Smooth muscle cell (in vitro differentiated cells): ENCODE data around the gene PNPLA3. TPM values are rescaled to one million over a fixed set of nuclear protein-coding genes. Genes with fewer than 3 reads are reported as not detected.

Source experiments
- DNase-seq: peaks from one replicate; lab custom pipeline; 2025; ENCODE audit not compliant: unreplicated experiment; lab: John Stamatoyannopoulos, UW
- H2AFZ ChIP-seq: fragments of 200-600 bp; sonication (generic); 2 replicates; pipeline ENCODE4 v1.6.0; 2016; ENCODE audit warnings: antibody characterized with exemption, low read depth, mild to moderate bottlenecking
- H3F3A ChIP-seq: fragments of 200-600 bp; sonication (generic); 2 replicates; pipeline ENCODE4 v1.6.0; 2017; ENCODE audit warnings: antibody characterized with exemption, low read depth
- H3K27ac ChIP-seq: fragments of 200-600 bp; sonication (generic); 2 replicates; pipeline ENCODE4 v1.5.1; 2016; ENCODE audit warnings: low read depth, mild to moderate bottlenecking
- H3K27me3 ChIP-seq: fragments of 200-600 bp; sonication (generic); 2 replicates; pipeline ENCODE4 v1.6.1; 2016; ENCODE audit warnings: low read depth, mild to moderate bottlenecking
- H3K36me3 ChIP-seq: fragments of 200-600 bp; sonication (generic); 2 replicates; pipeline ENCODE4 v1.5.1; 2016; ENCODE audit warnings: low read depth
- H3K4me1 ChIP-seq: fragments of 200-600 bp; sonication (generic); 2 replicates; pipeline ENCODE4 v1.5.1; 2016; ENCODE audit warnings: low read depth
- H3K4me2 ChIP-seq: fragments of 200-600 bp; sonication (generic); 2 replicates; pipeline ENCODE4 v1.6.0; 2016; ENCODE audit warnings: mild to moderate bottlenecking
- H3K4me3 ChIP-seq: fragments of 200-600 bp; sonication (generic); 2 replicates; pipeline ENCODE4 v1.5.1; 2016; ENCODE audit warnings: mild to moderate bottlenecking
- H3K79me2 ChIP-seq: fragments of 200-600 bp; sonication (generic); 2 replicates; pipeline ENCODE4 v1.6.0; 2016; ENCODE audit warnings: low read depth, mild to moderate bottlenecking
- H3K9ac ChIP-seq: fragments of 200-600 bp; sonication (generic); 2 replicates; pipeline ENCODE4 v1.6.0; 2016; ENCODE audit warnings: low read depth
- H3K9me3 ChIP-seq: fragments of 200-600 bp; sonication (generic); replicated peaks from 2 replicates; pipeline ENCODE4 v1.5.1; 2016; ENCODE audit warnings: low read depth
- H4K20me1 ChIP-seq: fragments of 200-600 bp; sonication (generic); 2 replicates; pipeline ENCODE4 v1.6.0; 2016; ENCODE audit warnings: low read depth
- CTCF ChIP-seq: fragments of 200-600 bp; sonication (generic); IDR thresholded peaks from 2 replicates; pipeline ENCODE4 v1.5.1; 2017; ENCODE audit warnings: borderline replicate concordance, mild to moderate bottlenecking, antibody characterized with exemption; ENCODE audit not compliant: insufficient read depth, poor library complexity, severe bottlenecking
- WGBS: methylation state at CpG from one replicate; pipeline ENCODE4 v1.1.7; 2016; ENCODE audit warnings: low lambda C conversion rate; 5-methylcytosine and 5-hydroxymethylcytosine counted together
- polyA plus RNA-seq: library from polyadenylated mRNA; unstranded; fragments of >200 nt; fragmentation: Nextera tagmentation; extraction: Ambion mirVana; gene quantifications from 2 replicates; pipeline ENCODE4 v1.2.1, GENCODE V29; 2016
- total RNA-seq: library from RNA; depleted of rRNA; stranded (reverse); fragments of >200 nt; gene quantifications from 2 replicates; pipeline ENCODE4 v1.2.3, GENCODE V29; 2014

Gene PNPLA3
- total and polyA plus RNA-seq, 2 experiments from 2014 or later: 11.0 to 14.5 TPM

GRCh38 chr22:43885786-43886185 lies 37.8 kb upstream of the PNPLA3 start:
- H3K9ac ChIP-seq: no peak overlapping the region
- H3F3A ChIP-seq: no peaks in the 10 kb centered on the region
- peaks cover 36% of the 10 kb centered on the region for H3K27me3 ChIP-seq
- no peaks in the 10 kb centered on the region for H3K79me2 ChIP-seq
- H4K20me1 ChIP-seq: no peaks in the 10 kb centered on the region
- no peak overlapping the region for H3K4me3 ChIP-seq
- H2AFZ ChIP-seq: no peak overlapping the region
- no peak overlapping the region for H3K27ac ChIP-seq
- H3K4me2 ChIP-seq: no peak overlapping the region
- TF ChIP-seq CTCF: no peak
- no peak for DNase-seq
- H3K9me3 ChIP-seq: no peaks in the 10 kb centered on the region
- 94% methylated on average over 6 of the region's 6 CpGs for WGBS
- H3K4me1 ChIP-seq: no peaks in the 10 kb centered on the region
- no peaks in the 10 kb centered on the region for H3K36me3 ChIP-seq

- no peaks in the 10 kb centered on the region for H3K4me1 ChIP-seq
- 68% methylated on average over 8 of the region's 8 CpGs for WGBS
- H3K27ac ChIP-seq: no peak overlapping the region
- no peak overlapping the region for H3K4me2 ChIP-seq
- no peak overlapping the region for H2AFZ ChIP-seq
- H3F3A ChIP-seq: no peaks in the 10 kb centered on the region
- no peak for DNase-seq
- H3K36me3 ChIP-seq: no peaks in the 10 kb centered on the region
- H3K27me3 ChIP-seq: peaks cover 41% of the 10 kb centered on the region
- H4K20me1 ChIP-seq: no peaks in the 10 kb centered on the region
- no peaks in the 10 kb centered on the region for H3K79me2 ChIP-seq
- no peak overlapping the region for H3K9ac ChIP-seq
- TF ChIP-seq CTCF: no peak
- H3K9me3 ChIP-seq: no peaks in the 10 kb centered on the region
- no peak overlapping the region for H3K4me3 ChIP-seq
Measured at GRCh38 chr22:43886231-43886630, 37.4 kb upstream of the PNPLA3 start.

- no peaks in the 10 kb centered on the region for H3K4me1 ChIP-seq
- no peak overlapping the region for H3K27ac ChIP-seq
- H3K4me3 ChIP-seq: no peak overlapping the region
- TF ChIP-seq CTCF: no peak
- no peak overlapping the region for H2AFZ ChIP-seq
- H3K9me3 ChIP-seq: no peaks in the 10 kb centered on the region
- peaks cover 52% of the 10 kb centered on the region for H3K27me3 ChIP-seq
- H4K20me1 ChIP-seq: no peaks in the 10 kb centered on the region
- WGBS: 79% methylated on average over 4 of the region's 4 CpGs
- H3K4me2 ChIP-seq: no peak overlapping the region
- H3K9ac ChIP-seq: no peak overlapping the region
- H3K36me3 ChIP-seq: no peaks in the 10 kb centered on the region
- H3F3A ChIP-seq: no peaks in the 10 kb centered on the region
- DNase-seq: no peak
- no peaks in the 10 kb centered on the region for H3K79me2 ChIP-seq
Measured at GRCh38 chr22:43887391-43887790, 36.2 kb upstream of the PNPLA3 start.

GRCh38 chr22:43888740-43889139 lies 34.9 kb upstream of the PNPLA3 start:
- Histone ChIP-seq H3K9ac (no peak overlapping the region), H3K27ac (no peak overlapping the region), H3K4me1 (no peaks in the 10 kb centered on the region), H3K4me3 (no peak overlapping the region), H3K4me2 (no peak overlapping the region), H3K9me3 (no peaks in the 10 kb centered on the region), H3K27me3 (peaks cover 66% of the 10 kb centered on the region), H2AFZ (no peak overlapping the region), H3K36me3 (no peaks in the 10 kb centered on the region), H4K20me1 (no peaks in the 10 kb centered on the region), H3K79me2 (no peaks in the 10 kb centered on the region), H3F3A (no peaks in the 10 kb centered on the region)
- 93% methylated on average over 4 of the region's 4 CpGs for WGBS
- TF ChIP-seq CTCF: no peak
- no peak for DNase-seq
